Cardiac fibroblast (primary cell): Measurements from ENCODE around the gene ARMC3.

Experiments
- DNase-seq, 2 donors: peaks; one replicate each; pipeline versions ENCODE4 v3.0.0 to v3.0.0-alpha.2; 2010; ENCODE audit warnings: low read depth in 2 of 2
- H3K4me3 ChIP-seq, 2 donors: replicated peaks in 1 of 2; 1 replicate in 1 of 2; 2 replicates in 1 of 2; pipeline ENCODE4 v1.5.1; 2011; ENCODE audit warnings: low read depth in 2 of 2, low read length in 2 of 2, mild to moderate bottlenecking in 2 of 2, moderate library complexity in 1 of 2
- CTCF ChIP-seq: IDR thresholded peaks from one replicate; pipeline ENCODE4 v1.5.1; 2011; ENCODE audit warnings: low read depth, mild to moderate bottlenecking, low read length, inconsistent platforms

The ARMC3 gene

GRCh38 chr10:23021430-23021829, 93.6 kb downstream of the ARMC3 start:
- H3K4me3 ChIP-seq, result no peak overlapping the region
- DNase-seq, result no peak
- TF ChIP-seq CTCF, result no peak

DNA sequence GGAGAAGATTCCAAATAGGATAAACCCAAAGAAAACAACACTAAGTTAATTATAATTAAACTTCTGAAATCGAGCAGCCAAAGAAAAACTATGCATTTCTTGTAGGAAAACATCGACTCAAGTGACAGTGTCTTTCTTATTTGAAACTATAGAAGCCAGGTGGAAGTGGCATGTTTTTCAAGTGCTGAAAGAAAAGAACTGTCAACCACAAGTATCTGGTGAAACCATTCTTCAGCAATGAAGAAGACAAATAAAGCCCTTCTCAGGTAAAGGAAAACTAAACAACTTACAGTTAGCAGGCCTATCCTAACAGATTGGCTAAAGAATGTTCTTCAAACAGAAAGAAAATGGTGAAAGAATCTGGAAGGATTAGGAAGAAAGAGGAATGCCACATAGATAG, 96.1 kb downstream of the ARMC3 start:
- no peak for DNase-seq
- H3K4me3 ChIP-seq, result no peak overlapping the region
- TF ChIP-seq CTCF, result no peak

DNA sequence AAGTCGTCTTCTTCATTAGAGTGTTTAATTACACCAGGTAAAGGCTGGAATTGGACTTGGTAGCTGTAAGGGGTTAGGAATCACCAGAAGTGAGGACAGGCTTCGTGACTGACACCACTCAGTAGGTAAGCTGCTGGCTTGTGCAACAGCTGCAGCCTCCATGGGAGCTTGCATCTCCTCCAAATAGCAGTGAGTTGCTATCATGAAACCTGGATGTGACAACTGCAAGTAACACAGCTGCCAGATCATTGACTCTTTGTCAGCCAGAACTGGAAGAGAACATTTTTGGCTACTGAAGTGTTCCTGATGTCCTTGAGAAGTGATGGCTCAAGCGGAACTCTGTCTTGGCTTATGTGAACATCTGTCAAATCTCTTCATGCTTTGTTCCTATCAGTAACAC, 103.5 kb downstream of the ARMC3 start:
- H3K4me3 ChIP-seq, result no peak overlapping the region
- no peak for DNase-seq
- TF ChIP-seq CTCF, result no peak

- TF ChIP-seq CTCF, result no peak
- DNase-seq, result no peak
- no peak overlapping the region for H3K4me3 ChIP-seq
These were observed 106.9 kb downstream of the ARMC3 start for GRCh38 chr10:23034790-23035189.

GRCh38 chr10:23035569-23035968, 107.7 kb downstream of the ARMC3 start:
- peak; percentile 35 for TF ChIP-seq CTCF
- H3K4me3 ChIP-seq, result no peak overlapping the region
- peak in 1 of 2 donors; percentile 13 for DNase-seq

GRCh38 chr10:23037152-23037551, 109.3 kb downstream of the ARMC3 start:
- no peak for TF ChIP-seq CTCF
- DNase-seq, result no peak
- no peak overlapping the region for H3K4me3 ChIP-seq

DNA sequence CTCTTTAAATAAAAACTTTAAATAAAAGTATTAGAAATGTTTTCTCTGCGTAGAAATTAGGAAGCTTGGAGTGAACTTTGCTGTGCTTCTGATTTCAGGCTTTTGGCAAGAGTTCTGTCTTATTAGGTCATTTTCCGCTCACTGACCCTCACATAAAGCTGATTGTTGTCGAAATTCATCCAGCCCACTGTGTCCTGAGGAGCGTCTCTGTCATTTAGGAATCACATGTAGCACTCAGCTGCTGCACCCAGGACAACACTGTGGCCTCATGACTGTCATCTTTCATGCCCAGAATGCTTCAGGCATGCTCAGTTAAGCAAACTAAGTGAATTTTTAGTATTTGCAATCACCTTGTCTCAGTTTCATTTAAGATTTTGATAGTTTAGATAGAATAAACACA, 109.7 kb downstream of the ARMC3 start:
- TF ChIP-seq CTCF, result no peak
- DNase-seq, result no peak
- H3K4me3 ChIP-seq, result no peak overlapping the region
